Osteoblast (primary cell): ENCODE measurements around the gene MUC5B. TPM values are rescaled to one million over a fixed set of nuclear protein-coding genes. Genes with fewer than 3 reads are reported as not detected.
A peak's percentile ranks its signal among the peaks of the same experiment; 100 is the strongest.

ENCODE experiments used
- DNase-seq: peaks from one replicate; pipeline ENCODE4 v3.0.0; 2011; ENCODE audit warnings: low spot score, mixed read lengths; ENCODE audit not compliant: insufficient read length; ENCODE audit errors: missing footprints
- H2AFZ ChIP-seq: 2 replicates; pipeline ENCODE4 v1.6.0; 2011; ENCODE audit warnings: mild to moderate bottlenecking, low read length
- H3K27ac ChIP-seq: 2 replicates; pipeline ENCODE4 v1.5.1; 2011; ENCODE audit warnings: mild to moderate bottlenecking, low read depth, low read length, moderate library complexity
- H3K27me3 ChIP-seq: 2 replicates; pipeline ENCODE4 v1.6.0; 2012; ENCODE audit warnings: mild to moderate bottlenecking, control low read depth, inconsistent platforms, low read length, moderate library complexity; ENCODE audit not compliant: insufficient read depth
- H3K36me3 ChIP-seq: 2 replicates; pipeline ENCODE4 v1.5.1; 2011; ENCODE audit warnings: mild to moderate bottlenecking, low read length, control low read depth, moderate library complexity; ENCODE audit not compliant: insufficient read depth
- H3K4me1 ChIP-seq: 2 replicates; pipeline ENCODE4 v1.5.1; 2011; ENCODE audit warnings: mild to moderate bottlenecking, low read length, control low read depth, moderate library complexity; ENCODE audit not compliant: insufficient read depth
- H3K4me2 ChIP-seq: 2 replicates; pipeline ENCODE4 v1.6.0; 2011; ENCODE audit warnings: mild to moderate bottlenecking, low read length; ENCODE audit not compliant: insufficient read depth
- H3K4me3 ChIP-seq: fragments of 200-600 bp; sonication (generic); 3 replicates; pipeline ENCODE4 v1.5.1; 2012; ENCODE audit warnings: mild to moderate bottlenecking, low read length, inconsistent platforms; ENCODE audit not compliant: insufficient read depth
- H3K79me2 ChIP-seq: 2 replicates; pipeline ENCODE4 v1.6.0; 2012; ENCODE audit warnings: mild to moderate bottlenecking, low read length, control low read depth, inconsistent platforms; ENCODE audit not compliant: insufficient read depth
- H3K9me3 ChIP-seq: 2 replicates; pipeline ENCODE4 v1.5.1; 2011; ENCODE audit warnings: low read depth, low read length, control low read depth
- H4K20me1 ChIP-seq: 2 replicates; pipeline ENCODE4 v1.6.0; 2012; ENCODE audit warnings: mild to moderate bottlenecking, low read length, control low read depth; ENCODE audit not compliant: insufficient read depth
- CTCF ChIP-seq: IDR thresholded peaks from 2 replicates; pipeline ENCODE4 v1.5.1; 2011; ENCODE audit warnings: mild to moderate bottlenecking, low read depth, low read length, moderate library complexity; ENCODE audit errors: extremely low read depth
- total RNA-seq: library from RNA; depleted of rRNA; stranded (reverse); fragments of >200 nt; gene quantifications from 2 replicates; pipeline ENCODE4 v1.2.3, GENCODE V29; 2012

The MUC5B gene
- total RNA-seq, 1 donor = not detected

DNA sequence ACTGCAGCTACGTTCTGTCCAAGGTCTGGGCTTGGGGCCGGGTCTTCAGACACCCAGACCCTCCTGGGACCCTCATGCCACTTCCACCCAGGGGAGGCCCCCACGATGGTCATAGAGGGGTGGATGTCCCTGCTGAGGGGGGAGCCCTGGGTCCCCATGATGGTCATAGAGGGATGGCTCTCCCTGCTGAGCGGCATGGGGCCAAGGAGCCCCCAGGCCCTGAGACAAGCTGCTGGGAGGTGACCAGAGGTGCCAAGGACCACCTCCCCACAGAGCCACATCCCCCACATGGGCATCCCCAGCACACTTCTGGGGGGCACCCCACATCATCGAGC, 7.2 kb downstream of the MUC5B start:
- Histone ChIP-seq H3K4me2 (no peak overlapping the region), H3K79me2 (no peaks in the 10 kb centered on the region), H3K27me3 (no peaks in the 10 kb centered on the region), H3K4me3 (no peak overlapping the region), H3K27ac (no peak overlapping the region), H4K20me1 (no peaks in the 10 kb centered on the region), H2AFZ (no peak overlapping the region), H3K9me3 (no peaks in the 10 kb centered on the region), H3K4me1 (no peaks in the 10 kb centered on the region), H3K36me3 (no peaks in the 10 kb centered on the region)
- peak; percentile 89 for DNase-seq
- TF ChIP-seq CTCF = no peak

DNA sequence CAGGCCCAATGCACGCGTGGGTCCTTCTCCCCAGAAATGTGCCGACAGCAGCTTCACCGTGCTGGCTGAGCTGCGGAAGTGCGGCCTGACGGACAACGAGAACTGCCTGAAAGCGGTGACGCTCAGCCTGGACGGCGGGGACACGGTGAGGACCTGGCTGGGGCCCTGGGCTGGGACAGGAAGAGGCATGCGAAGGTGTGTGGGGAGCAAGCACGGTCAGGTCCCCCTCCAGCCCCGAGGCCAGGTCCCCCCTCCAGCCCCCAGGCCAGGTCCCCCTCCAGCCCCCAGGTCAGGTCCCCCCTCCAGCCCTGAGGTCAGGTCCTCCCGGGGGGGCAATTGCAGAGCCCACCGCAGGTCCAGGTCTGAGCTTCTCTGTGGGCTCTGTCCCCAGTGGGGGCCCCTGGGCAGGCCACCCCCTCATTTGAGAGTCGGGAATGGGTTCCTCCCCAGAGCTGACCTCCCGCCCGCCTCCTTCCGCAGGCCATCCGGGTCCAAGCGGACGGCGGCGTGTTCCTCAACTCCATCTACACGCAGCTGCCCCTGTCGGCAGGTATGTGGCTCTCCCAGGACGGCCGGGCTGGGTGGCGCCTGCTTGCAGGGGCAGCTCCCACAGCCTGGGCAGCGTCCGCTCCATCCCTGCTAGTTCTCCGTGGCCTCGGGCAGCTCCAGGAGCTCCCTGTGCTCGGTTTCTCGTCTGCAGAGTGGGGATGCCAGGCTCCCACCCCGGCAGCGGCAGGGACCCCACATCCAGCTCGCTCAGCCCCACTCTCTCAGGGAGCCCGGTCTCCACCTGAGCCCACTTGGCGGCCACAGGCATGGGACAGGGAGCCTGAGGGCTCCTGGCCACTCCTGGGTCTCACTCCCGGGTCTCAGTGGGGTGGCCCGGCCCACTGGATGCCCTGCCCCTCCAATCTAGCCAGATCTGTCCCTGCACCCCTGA, 7.9 kb downstream of the MUC5B start:
- H3K36me3 ChIP-seq = no peaks in the 10 kb centered on the region
- no peaks in the 10 kb centered on the region for H3K9me3 ChIP-seq
- no peaks in the 10 kb centered on the region for H3K79me2 ChIP-seq
- H3K4me1 ChIP-seq = no peaks in the 10 kb centered on the region
- H2AFZ ChIP-seq = no peak overlapping the region
- H3K4me3 ChIP-seq = no peak overlapping the region
- no peaks in the 10 kb centered on the region for H4K20me1 ChIP-seq
- no peak overlapping the region for H3K4me2 ChIP-seq
- H3K27ac ChIP-seq = no peak overlapping the region
- H3K27me3 ChIP-seq = no peaks in the 10 kb centered on the region
- no peak for TF ChIP-seq CTCF
- peak; percentile 90 for DNase-seq

DNA sequence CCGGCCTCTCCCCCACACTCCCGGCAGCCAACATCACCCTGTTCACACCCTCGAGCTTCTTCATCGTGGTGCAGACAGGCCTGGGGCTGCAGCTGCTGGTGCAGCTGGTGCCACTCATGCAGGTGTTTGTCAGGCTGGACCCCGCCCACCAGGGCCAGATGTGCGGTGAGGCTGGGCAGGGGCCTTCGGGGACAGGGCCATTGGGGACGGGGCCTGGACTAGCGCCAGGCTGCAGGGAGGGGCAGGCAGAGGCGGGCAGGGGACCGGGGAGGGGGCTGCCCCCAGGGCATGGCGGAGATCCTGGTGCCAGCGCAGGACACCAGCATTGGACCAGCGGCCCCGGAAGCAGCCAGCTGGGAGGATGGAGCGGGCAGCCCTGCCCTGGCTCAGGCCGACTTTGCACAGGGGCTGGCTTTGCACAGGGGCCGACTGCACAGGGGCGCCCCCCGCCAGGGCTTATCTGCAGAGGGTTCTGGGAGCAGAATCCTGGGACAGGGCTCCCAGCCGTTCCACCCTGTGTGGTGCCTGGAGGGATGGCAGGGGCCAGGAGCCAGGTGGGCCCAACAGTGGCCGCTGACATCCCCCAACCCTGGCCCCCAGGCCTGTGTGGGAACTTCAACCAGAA, 8.6 kb downstream of the MUC5B start:
- no peak for DNase-seq
- Histone ChIP-seq H3K4me1 (no peaks in the 10 kb centered on the region), H3K79me2 (no peaks in the 10 kb centered on the region), H2AFZ (no peak overlapping the region), H4K20me1 (no peaks in the 10 kb centered on the region), H3K36me3 (no peaks in the 10 kb centered on the region), H3K4me3 (no peak overlapping the region), H3K27ac (no peak overlapping the region), H3K27me3 (no peaks in the 10 kb centered on the region), H3K4me2 (no peak overlapping the region), H3K9me3 (no peaks in the 10 kb centered on the region)
- no peak for TF ChIP-seq CTCF
